GM12873 (cell line): ENCODE data around the gene CORO2B.

Experiments
- TF ChIP-seq, protein P1 (sequence below): IDR thresholded peaks from 2 replicates; pipeline ENCODE4 v1.5.1; 2012; ENCODE audit warnings: low read depth, mild to moderate bottlenecking, moderate library complexity, low read length, control low read depth; ENCODE audit not compliant: insufficient read depth; ENCODE audit errors: missing control alignments

Gene CORO2B

DNA sequence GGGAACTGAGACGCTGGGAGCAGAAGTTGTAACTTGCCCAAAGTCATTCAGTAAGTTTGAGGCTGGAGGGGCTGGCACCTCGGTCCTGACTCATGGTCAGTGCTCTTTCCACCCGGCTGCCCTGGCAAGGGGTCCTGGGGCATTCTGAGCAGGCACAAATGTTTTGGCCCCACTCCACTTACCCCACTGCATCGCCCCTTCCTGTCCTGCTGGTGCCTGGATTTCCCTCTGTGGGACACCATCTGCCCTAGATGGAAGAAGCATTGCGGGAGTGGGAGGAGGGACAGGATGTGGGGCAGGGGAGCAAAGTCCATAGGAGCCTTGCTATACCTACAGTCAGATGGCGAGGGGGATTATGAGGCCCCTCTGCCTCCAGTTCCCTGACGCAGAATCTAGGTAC, 4.5 kb downstream of the CORO2B start:
- TF ChIP-seq, protein P1, sequence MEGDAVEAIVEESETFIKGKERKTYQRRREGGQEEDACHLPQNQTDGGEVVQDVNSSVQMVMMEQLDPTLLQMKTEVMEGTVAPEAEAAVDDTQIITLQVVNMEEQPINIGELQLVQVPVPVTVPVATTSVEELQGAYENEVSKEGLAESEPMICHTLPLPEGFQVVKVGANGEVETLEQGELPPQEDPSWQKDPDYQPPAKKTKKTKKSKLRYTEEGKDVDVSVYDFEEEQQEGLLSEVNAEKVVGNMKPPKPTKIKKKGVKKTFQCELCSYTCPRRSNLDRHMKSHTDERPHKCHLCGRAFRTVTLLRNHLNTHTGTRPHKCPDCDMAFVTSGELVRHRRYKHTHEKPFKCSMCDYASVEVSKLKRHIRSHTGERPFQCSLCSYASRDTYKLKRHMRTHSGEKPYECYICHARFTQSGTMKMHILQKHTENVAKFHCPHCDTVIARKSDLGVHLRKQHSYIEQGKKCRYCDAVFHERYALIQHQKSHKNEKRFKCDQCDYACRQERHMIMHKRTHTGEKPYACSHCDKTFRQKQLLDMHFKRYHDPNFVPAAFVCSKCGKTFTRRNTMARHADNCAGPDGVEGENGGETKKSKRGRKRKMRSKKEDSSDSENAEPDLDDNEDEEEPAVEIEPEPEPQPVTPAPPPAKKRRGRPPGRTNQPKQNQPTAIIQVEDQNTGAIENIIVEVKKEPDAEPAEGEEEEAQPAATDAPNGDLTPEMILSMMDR: no peak

DNA sequence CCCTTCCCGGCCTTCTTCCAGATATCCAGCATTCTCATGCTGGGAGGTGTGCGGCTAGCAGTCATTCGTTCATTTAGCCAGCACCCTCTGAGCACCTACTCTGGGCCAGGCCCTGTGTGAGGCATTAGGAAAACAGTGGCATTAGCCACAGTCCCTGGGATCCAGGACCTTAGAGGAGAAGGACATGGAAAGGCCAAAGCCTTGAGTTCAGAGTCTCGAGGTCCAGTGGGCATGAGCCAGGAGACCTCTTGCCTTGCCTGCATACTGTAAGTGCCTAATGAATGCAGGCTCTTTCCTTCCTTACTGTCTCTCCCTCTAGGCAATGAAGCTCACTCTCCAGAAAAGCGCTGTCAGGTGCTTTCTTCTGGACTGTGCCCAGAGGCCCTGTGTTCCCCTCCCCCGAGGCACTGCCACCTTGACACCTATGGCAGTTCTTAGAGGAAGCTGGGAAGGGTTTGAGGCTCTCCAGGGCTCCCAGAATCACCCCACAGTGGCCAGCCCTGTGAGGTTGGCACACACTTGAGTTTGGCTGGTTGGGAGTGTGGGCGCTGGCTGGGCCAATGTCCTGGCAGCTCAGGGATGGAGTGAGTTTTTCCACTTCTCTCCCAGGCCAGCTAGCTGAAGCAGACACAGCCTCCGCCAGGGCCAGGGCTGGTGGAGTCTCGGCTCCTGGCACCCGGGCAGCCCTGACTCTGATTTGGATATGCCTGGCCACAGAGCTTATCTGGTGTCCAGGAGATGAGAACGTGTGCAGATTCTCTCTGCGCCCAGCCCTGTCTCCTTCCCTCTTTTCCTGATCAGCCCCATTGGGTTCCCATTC, 5.4 kb downstream of the CORO2B start:
- TF ChIP-seq, protein P1: no peak

DNA sequence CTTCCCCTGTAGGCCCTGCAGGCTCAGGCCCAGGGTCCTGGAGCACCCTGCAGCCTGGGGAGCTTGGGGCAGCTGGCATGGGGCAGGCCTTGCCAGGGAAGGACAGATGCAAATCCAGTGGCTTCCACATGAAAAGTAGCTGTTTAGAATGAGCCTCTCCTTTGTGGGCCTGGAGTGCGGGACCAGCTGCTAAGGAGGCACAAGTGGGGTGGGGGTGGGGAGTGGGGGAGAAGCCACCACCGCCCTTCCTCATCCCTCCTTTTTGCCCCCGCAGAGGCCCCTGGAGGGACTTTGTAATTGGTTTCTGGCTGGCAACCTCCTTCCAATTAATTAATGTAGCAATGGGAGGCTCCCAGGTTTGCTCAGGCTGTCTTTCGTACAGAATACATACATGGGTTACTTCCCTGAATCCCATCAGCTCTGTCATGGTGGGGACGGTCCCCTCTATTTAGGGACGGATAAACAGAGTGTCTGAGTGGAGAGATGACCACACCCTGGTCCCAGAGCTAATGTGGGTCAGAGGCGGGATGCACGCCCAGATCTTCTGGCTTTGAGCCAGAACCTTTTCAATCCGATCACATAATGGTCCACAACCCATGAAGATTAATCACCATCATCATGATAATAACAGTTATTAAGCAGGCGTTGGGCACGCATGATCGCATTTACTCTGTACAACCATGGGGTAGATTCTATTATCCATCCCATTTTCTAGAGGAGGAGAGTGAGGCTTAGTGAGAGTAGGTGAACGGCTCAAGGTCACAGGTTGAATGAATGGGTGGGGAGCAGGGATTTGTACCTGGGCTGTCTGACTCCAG, 6.2 kb downstream of the CORO2B start:
- TF ChIP-seq, protein P1: no peak

DNA sequence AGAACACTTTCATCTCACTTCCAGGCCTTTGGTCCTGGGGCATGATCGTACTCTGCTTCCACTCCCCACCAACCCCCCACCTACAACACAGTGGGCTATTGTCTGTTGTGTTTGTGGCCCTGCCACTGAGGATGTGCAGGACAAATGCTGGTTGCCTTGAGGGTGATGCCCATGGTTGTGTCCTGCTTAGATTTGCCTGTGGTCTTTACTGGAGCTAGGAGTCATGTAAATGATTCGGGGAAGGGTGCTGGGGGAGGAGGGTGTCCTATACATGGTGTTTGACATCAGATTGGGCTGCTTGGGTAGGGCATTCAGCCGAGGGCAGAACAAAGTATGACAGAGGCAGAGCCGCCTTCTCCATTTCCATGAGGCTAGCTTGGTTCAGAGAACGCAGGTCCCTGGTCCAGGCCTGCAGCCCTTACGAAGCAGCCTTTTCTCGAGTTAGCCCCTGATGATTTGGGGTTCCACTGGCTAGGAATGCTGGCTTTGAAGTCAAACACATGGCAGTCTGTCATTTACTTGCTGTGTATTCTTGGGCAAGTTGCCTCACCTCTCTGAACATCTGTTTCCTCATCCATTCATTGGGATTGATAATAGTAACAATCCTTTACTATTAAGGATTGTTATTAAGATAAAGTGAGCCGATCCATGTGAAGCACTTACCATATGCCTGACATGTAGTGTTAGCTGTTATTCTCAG, 6.9 kb downstream of the CORO2B start:
- TF ChIP-seq, protein P1: no peak

DNA sequence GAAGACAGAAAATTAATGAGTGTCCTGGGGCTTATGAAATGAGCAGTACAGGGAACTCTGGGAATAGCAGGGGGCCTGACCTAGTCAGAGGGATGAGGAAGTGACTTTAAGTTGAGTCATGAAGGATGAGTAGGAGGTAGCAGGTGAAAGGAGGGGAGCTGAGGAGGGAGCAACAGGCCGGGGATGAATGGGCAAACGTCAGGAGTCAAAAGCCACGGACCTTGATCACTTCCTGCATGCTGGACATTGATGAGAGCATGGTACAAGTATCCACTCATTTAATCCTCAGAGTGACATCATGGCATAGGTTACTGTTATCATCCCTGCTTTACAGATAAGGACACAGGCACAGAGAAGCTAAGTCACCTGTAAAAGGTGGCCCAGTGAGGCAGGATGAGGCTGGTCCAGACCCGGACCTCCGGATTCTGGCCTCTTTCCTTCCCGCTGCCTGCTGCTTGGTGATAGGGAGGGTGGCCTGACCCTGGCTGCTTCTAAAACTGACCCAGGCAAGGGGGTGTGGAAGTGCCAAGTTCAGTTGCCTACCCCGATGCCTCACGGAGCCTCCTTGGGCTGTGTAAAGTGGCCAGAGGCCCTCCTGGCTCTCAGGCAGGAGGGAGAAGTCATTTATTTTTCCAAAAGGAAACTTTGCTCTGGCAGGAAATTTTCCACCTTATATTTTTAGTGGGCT, 7.6 kb downstream of the CORO2B start:
- TF ChIP-seq, protein P1: no peak

DNA sequence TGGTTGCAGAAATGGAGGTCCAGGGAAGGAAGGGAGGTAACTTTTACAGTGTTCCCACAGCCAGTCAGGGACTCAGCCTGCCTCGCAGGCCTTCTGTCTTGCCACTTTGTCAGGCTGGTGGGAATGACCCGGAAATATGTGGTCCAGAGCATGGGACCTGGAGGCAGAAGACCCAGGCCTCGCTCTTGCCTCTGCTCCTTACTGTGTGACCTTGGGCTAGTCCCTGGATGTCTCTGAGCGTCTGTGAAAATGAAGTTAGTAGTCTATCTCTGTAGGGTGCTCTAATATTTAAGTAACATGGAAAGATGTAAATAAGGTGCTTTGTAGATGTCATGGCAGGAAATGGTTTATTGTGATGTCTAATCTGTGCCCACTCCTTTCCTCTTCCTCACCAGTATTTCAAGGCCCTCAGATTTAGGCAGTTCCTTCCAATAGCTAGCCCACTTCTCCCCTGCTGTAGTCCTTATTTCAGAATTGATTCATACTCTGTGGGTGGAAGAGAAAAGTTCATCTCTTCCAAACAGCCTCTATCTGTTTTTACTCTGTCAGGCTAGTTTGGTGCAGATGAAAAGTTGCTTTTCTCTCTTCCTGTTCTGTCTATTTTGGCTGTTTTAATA, 9.1 kb downstream of the CORO2B start:
- TF ChIP-seq, protein P1: no peak
